Measurements from ENCODE around the gene SAXO2.
"Not testable (repeated sequence)": the region's sequence is repeated elsewhere in the genome, so short reads cannot be mapped to it uniquely, and the experiment has no call there.

Gene SAXO2

GRCh38 chr15:82325646-82326045, 63.0 kb downstream of the SAXO2 start:
- not testable (repeated sequence) for H3K27me3 ChIP-seq (ENCODE audit: control insufficient read depth, insufficient read depth, low read length); H3K4me2 ChIP-seq (ENCODE audit: low read length); H2AFZ ChIP-seq; H3K4me3 ChIP-seq (ENCODE audit: low read depth, low read length); H3K79me2 ChIP-seq; H3K9ac ChIP-seq; H3K4me1 ChIP-seq; H3K9me3 ChIP-seq (ENCODE audit: control insufficient read depth, low read length); H3K36me3 ChIP-seq (ENCODE audit: control insufficient read depth, insufficient read depth, low read length); H3K27ac ChIP-seq

DNA sequence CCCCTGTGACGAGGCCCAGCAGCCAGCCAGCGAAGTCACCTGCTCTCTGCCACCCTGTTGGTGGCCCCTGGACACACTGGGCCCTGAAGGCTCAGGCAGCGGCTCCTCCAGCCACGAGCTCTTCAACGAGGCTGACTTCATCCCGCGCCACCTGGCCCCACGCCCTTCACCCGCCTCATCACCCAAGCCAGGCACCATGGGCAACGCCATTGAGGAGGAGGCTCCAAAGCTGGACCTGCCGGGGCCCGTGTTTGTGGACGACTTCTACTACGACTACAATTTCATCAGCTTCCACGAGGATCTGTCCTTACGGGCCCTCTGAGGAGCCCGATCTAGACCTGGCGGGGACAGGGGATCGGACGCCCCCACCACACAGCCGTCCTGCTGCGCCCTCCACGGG, 64.3 kb downstream of the SAXO2 start:
- H3K27ac ChIP-seq; H3K79me2 ChIP-seq; H3K36me3 ChIP-seq (ENCODE audit: control insufficient read depth, insufficient read depth, low read length); H3K9me3 ChIP-seq (ENCODE audit: control insufficient read depth, low read length); H3K27me3 ChIP-seq (ENCODE audit: control insufficient read depth, insufficient read depth, low read length); H3K4me1 ChIP-seq; H3K4me3 ChIP-seq (ENCODE audit: low read depth, low read length); H2AFZ ChIP-seq; H3K4me2 ChIP-seq (ENCODE audit: low read length); H3K9ac ChIP-seq: not testable (repeated sequence)

DNA sequence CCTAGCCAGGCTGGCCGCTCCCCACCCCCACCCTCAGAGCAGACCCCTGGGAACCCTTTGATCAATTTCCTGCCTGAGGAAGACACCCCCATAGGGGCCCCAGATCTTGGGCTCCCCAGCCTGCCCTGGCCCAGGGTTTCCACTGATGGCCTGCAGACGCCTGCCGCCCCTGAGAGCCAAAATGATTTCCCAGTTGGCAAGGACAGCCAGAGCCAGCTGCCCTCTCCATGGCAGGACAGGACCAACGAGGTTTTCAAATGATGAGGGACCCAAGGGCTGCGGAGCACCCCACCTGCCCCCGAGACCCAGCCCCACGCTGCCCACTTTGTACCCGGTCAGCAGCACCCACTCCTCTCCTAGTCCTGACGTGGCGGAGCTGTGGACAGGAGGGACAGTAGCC, 64.8 kb downstream of the SAXO2 start:
- H3K4me1 ChIP-seq; H3K4me2 ChIP-seq (ENCODE audit: low read length); H3K9me3 ChIP-seq (ENCODE audit: control insufficient read depth, low read length); H3K27ac ChIP-seq; H3K27me3 ChIP-seq (ENCODE audit: control insufficient read depth, insufficient read depth, low read length); H3K36me3 ChIP-seq (ENCODE audit: control insufficient read depth, insufficient read depth, low read length); H2AFZ ChIP-seq; H3K79me2 ChIP-seq; H3K4me3 ChIP-seq (ENCODE audit: low read depth, low read length); H3K9ac ChIP-seq: not testable (repeated sequence)

GRCh38 chr15:82329039-82329438, 66.4 kb downstream of the SAXO2 start:
- H2AFZ ChIP-seq; H3K9me3 ChIP-seq (ENCODE audit: control insufficient read depth, low read length); H3K79me2 ChIP-seq; H3K9ac ChIP-seq; H3K4me2 ChIP-seq (ENCODE audit: low read length); H3K27me3 ChIP-seq (ENCODE audit: control insufficient read depth, insufficient read depth, low read length); H3K27ac ChIP-seq; H3K4me3 ChIP-seq (ENCODE audit: low read depth, low read length); H3K36me3 ChIP-seq (ENCODE audit: control insufficient read depth, insufficient read depth, low read length); H3K4me1 ChIP-seq: not testable (repeated sequence)

DNA sequence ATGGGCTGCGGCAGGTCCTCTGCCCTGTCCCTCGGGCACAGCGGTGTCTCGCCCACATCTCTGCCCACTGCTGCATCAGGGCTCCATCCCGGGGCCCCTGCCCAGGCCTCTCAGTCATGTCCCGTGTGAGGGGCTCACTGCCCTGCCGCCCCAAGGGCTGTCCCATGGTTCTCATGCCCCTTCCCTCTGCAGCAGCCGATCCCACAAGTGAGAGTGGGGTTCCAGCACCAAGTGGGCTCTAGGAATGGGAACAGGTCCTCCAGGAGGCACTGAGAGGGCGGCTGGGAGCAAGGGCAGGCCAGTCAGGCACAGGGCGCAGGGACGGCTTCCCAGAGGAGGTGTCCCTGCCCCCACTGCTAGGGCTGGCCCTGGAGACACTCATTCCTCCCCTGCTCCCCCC, 68.3 kb downstream of the SAXO2 start:
- H3K27me3 ChIP-seq (ENCODE audit: control insufficient read depth, insufficient read depth, low read length); H3K9ac ChIP-seq; H3K4me1 ChIP-seq; H3K4me2 ChIP-seq (ENCODE audit: low read length); H3K36me3 ChIP-seq (ENCODE audit: control insufficient read depth, insufficient read depth, low read length); H3K4me3 ChIP-seq (ENCODE audit: low read depth, low read length); H2AFZ ChIP-seq; H3K9me3 ChIP-seq (ENCODE audit: control insufficient read depth, low read length); H3K79me2 ChIP-seq; H3K27ac ChIP-seq: not testable (repeated sequence)

DNA sequence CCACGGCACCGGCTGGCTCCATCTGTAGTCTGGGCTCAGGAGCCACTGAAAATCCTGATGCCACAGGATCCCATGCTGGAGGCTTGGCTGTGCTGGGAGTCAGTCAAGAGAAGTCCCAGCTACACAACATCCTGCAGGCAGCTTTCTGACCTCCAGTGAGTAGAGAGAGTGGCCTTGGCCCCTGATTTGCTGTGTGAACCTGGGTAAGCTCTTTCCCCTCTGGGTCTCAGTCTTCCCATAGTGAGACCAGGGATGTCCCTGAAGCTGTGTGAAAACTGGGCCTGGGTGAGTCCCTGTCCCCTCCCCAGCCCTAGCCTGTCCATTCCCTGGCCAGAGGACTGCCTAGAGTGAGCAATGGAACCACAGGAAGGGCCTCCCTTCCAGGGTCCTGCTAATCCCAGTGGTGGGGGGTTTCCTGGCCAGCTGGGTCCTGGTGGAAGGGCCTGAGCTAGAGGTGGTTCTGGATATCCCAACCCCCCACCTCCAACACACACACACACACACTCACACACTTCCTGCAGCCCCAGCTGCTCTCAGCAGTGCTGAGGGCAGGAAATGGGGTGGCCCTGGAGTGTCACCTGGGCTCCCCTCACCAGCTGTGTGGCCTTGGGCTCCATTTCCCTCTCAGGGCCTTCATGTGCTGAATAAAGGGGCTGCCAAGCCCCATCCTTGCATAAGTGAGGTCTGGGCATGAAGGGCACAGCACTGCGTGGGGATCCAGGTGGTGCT, 69.1 kb downstream of the SAXO2 start:
- H3K79me2 ChIP-seq; H3K27me3 ChIP-seq (ENCODE audit: control insufficient read depth, insufficient read depth, low read length); H3K9me3 ChIP-seq (ENCODE audit: control insufficient read depth, low read length); H3K9ac ChIP-seq; H3K36me3 ChIP-seq (ENCODE audit: control insufficient read depth, insufficient read depth, low read length); H3K4me1 ChIP-seq; H3K4me2 ChIP-seq (ENCODE audit: low read length); H3K4me3 ChIP-seq (ENCODE audit: low read depth, low read length); H3K27ac ChIP-seq; H2AFZ ChIP-seq: not testable (repeated sequence)

- H3K4me2 ChIP-seq (ENCODE audit: low read length) = not testable (repeated sequence)
Observed at GRCh38 chr15:82332711-82333602, 70.3 kb downstream of the SAXO2 start.

DNA sequence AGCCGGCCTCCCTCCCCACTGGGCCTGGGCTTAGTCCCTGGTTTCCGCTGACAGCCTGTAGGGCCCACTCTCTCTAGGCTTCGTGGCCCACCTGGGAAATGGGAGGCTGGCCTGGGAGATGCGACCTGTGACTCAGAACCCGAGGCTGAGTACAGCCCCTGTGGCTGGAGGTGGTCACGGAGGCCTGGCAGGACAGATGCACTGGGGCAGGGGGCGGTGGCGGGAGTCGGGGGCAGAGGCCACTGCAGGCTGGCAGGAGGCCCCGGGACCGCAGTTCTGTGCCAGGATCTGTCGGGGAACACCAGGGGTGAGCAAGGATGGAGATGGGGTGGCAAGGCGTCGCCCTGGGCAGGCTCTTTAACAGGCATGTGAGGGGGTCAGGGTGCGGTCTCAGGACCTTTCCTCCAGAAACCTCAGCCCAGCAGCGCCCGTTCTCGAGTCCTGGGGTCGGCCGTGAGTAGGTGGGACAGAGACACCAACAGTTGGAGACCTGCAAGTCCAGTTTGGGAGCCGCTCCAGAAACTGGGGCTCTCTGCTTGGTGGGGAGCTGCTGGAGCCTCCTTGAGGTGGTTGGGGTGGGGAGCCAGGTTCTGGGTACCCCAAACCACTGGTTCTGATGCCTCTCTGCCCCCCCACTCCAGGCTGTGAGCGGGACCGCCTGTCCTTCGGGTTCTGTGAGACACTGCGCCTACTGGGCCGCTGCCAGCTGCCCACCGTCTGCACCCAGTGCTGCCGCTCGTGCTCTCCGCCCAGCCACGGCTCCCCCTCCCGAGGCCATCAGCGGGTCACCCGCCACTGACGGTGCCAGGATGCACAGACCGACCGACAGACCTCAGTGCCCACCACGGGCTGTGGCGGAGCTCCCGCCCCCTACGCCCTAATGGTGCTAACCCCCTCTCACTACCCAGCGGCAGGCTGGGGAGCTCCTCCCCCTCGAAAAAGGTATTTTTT, 71.3 kb downstream of the SAXO2 start:
- H3K36me3 ChIP-seq (ENCODE audit: control insufficient read depth, insufficient read depth, low read length); H3K9me3 ChIP-seq (ENCODE audit: control insufficient read depth, low read length); H3K27ac ChIP-seq; H2AFZ ChIP-seq; H3K9ac ChIP-seq; H3K27me3 ChIP-seq (ENCODE audit: control insufficient read depth, insufficient read depth, low read length); H3K4me3 ChIP-seq (ENCODE audit: low read depth, low read length); H3K79me2 ChIP-seq; H3K4me1 ChIP-seq; H3K4me2 ChIP-seq (ENCODE audit: low read length): not testable (repeated sequence)

More at GRCh38 chr15:82332711-82333602, 70.3 kb downstream of the SAXO2 start:
- H3K9ac ChIP-seq; H3K27ac ChIP-seq; H3K36me3 ChIP-seq (ENCODE audit: control insufficient read depth, insufficient read depth, low read length); H3K79me2 ChIP-seq; H3K4me1 ChIP-seq; H2AFZ ChIP-seq; H3K27me3 ChIP-seq (ENCODE audit: control insufficient read depth, insufficient read depth, low read length); H3K4me3 ChIP-seq (ENCODE audit: low read depth, low read length); H3K9me3 ChIP-seq (ENCODE audit: control insufficient read depth, low read length): not testable (repeated sequence)
